Testis (tissue), 3 donors: Measurements from ENCODE around the gene BICRAL. TPM values are rescaled to one million over a fixed set of nuclear protein-coding genes. Genes with fewer than 3 reads are reported as not detected.
"Not testable (repeated sequence)": the region's sequence is repeated elsewhere in the genome, so short reads cannot be mapped to it uniquely, and the experiment has no call there.

Experiments used
- DNase-seq: peaks from one replicate; pipeline ENCODE4 v3.0.0-alpha.2; 2019
- H3K27ac ChIP-seq, 2 donors: fragments of 200-600 bp; sonication (generic); one replicate each; pipeline ENCODE4 v1.5.1; 2019
- H3K27me3 ChIP-seq: fragments of 200-600 bp; sonication (generic); one replicate; pipeline ENCODE4 v1.5.1; 2019
- H3K36me3 ChIP-seq: fragments of 200-600 bp; sonication (generic); one replicate; pipeline ENCODE4 v1.5.1; 2017; ENCODE audit warnings: low read depth; ENCODE audit errors: missing control alignments
- H3K4me1 ChIP-seq: fragments of 200-600 bp; sonication (generic); one replicate; pipeline ENCODE4 v1.5.1; 2019
- H3K4me3 ChIP-seq, 2 donors: fragments of 200-600 bp; sonication (generic); one replicate each; pipeline ENCODE4 v1.5.1; 2017 to 2019
- H3K9me3 ChIP-seq: fragments of 200-600 bp; sonication (generic); one replicate; pipeline ENCODE4 v1.5.1; 2017
- CTCF ChIP-seq, 3 experiments: fragments of 450-650 bp in 2 of 3; fragments of 200-600 bp in 1 of 3; sonication (generic) in 1 of 3; IDR thresholded peaks; one replicate each; pipeline ENCODE4 v1.5.1; 2016 to 2019; ENCODE audit warnings: antibody characterized with exemption in 3 of 3, mild to moderate bottlenecking in 2 of 3, moderate library complexity in 1 of 3
- POLR2A ChIP-seq: fragments of 450-650 bp; IDR thresholded peaks from one replicate; pipeline ENCODE4 v1.6.1; 2017; ENCODE audit warnings: antibody characterized with exemption, mild to moderate bottlenecking, moderate library complexity
- WGBS, 2 donors: methylation state at CpG; one replicate each; pipeline ENCODE4 v1.1.5; 2018; 5-methylcytosine and 5-hydroxymethylcytosine counted together
- intact Hi-C: fragments of 100-400 bp; cut with DNase I; formaldehyde crosslinking; loops from one replicate; pipeline ENCODE4 v1.15.1; 2023; ENCODE audit warnings: low total_unique reads
- polyA plus RNA-seq: library from polyadenylated mRNA; stranded (reverse); fragments of 350-450 nt; fragmentation: Illumina TruSeq; extraction: RNeasy Lipid Tissue Mini Kit (QIAGEN cat#74804); gene quantifications from one replicate; pipeline ENCODE4 v1.2.3, GENCODE V29; 2014; ENCODE audit warnings: low read depth, low replicate concordance; ENCODE audit not compliant: insufficient read depth
- total RNA-seq, 2 donors: library from RNA; depleted of rRNA; stranded (reverse); fragments of >200 nt; gene quantifications; one replicate each; pipeline ENCODE4 v1.2.3, GENCODE V29; 2016

BICRAL gene
- total and polyA plus RNA-seq, 3 donors from 2014 or later: 12.5 to 21.1 (median 20.4) TPM

GRCh38 chr6:42771741-42772100, 10.1 kb upstream of the BICRAL start:
- DNase-seq: no peak
- H3K4me1 ChIP-seq: peaks cover 26% of the 10 kb centered on the region
- TF ChIP-seq POLR2A (no peak), CTCF (IDR thresholded peaks at IDR 0.05) (no peak)
- H3K27ac ChIP-seq: no peak overlapping the region
- no peaks in the 10 kb centered on the region for H3K27me3 ChIP-seq
- intact Hi-C loops: no loop called here
- no peaks in the 10 kb centered on the region for H3K9me3 ChIP-seq
- no peaks in the 10 kb centered on the region for H3K36me3 ChIP-seq
- peak overlapping the region in 1 of 2 donors; percentile 22 for H3K4me3 ChIP-seq
- WGBS, 2 donors: 40 to 56% methylated on average over 3 of the region's 3 CpGs

DNA sequence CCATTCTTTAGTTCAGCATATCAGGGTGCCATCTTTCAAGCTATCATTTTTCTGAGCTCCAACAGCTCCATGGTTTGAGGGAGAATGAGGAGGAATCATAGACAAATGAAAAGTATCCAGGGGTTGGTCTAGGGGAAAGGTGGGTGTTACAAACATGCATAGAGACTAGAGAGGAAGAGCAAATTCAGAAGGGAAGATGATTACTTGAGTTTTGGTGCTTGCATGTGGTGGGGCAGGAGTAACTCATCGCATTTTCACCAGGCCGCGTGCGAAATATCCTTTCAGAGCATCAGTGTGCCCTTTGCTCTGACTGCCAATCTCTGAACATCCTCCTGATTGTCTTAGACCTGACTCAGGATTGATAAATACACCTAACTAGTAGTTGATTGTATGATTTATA, 7.7 kb upstream of the BICRAL start:
- peak overlapping the region in 1 of 2 donors; percentile 22 for H3K27ac ChIP-seq
- H3K36me3 ChIP-seq: no peaks in the 10 kb centered on the region
- WGBS, 2 donors: 66 to 88% methylated on average over 4 of the region's 4 CpGs
- H3K9me3 ChIP-seq: no peaks in the 10 kb centered on the region
- no peak for DNase-seq
- TF ChIP-seq CTCF (IDR thresholded peaks at IDR 0.05) (no peak), POLR2A (no peak)
- peaks cover 23% of the 10 kb centered on the region for H3K4me1 ChIP-seq
- no peak overlapping the region for H3K4me3 ChIP-seq
- H3K27me3 ChIP-seq: no peaks in the 10 kb centered on the region
- intact Hi-C loops: no loop called here

- WGBS, 2 donors: 84 to 89% methylated on average over 10 of the region's 10 CpGs
- DNase-seq, H3K9me3 ChIP-seq, H3K27me3 ChIP-seq, intact Hi-C loops, H3K36me3 ChIP-seq, H3K4me3 ChIP-seq: not testable (repeated sequence)
- Histone ChIP-seq H3K27ac (peak overlapping the region in 1 of 2 donors; percentile 22), H3K4me1 (peaks cover 23% of the 10 kb centered on the region)
These were observed 6.9 kb upstream of the BICRAL start for GRCh38 chr6:42774821-42775487.

GRCh38 chr6:42777126-42777822, 4.6 kb upstream of the BICRAL start:
- peaks cover 15% of the 10 kb centered on the region for H3K4me1 ChIP-seq
- no peak overlapping the region for H3K4me3 ChIP-seq
- H3K27ac ChIP-seq: no peak overlapping the region
- H3K36me3 ChIP-seq: no peaks in the 10 kb centered on the region
- no peak for DNase-seq
- TF ChIP-seq POLR2A (no peak), CTCF (IDR thresholded peaks at IDR 0.05) (no peak)
- 86 to 90% methylated on average over 2 of the region's 2 CpGs for WGBS, 2 donors
- no peaks in the 10 kb centered on the region for H3K27me3 ChIP-seq
- H3K9me3 ChIP-seq: no peaks in the 10 kb centered on the region
- intact Hi-C loops: no loop called here

GRCh38 chr6:42778122-42778521, 3.7 kb upstream of the BICRAL start:
- no peak overlapping the region for H3K4me3 ChIP-seq
- 72 to 92% methylated on average over 2 of the region's 2 CpGs for WGBS, 2 donors

More at GRCh38 chr6:42778122-42778521, 3.7 kb upstream of the BICRAL start:
- H3K27ac ChIP-seq: no peak overlapping the region
- peaks cover 15% of the 10 kb centered on the region for H3K4me1 ChIP-seq
- no peaks in the 10 kb centered on the region for H3K36me3 ChIP-seq
- intact Hi-C loops: no loop called here
- no peaks in the 10 kb centered on the region for H3K9me3 ChIP-seq
- no peak for TF ChIP-seq POLR2A
- no peak for TF ChIP-seq CTCF (IDR thresholded peaks at IDR 0.05)
- H3K27me3 ChIP-seq: no peaks in the 10 kb centered on the region
- DNase-seq: no peak
